Ramos (cell line): ENCODE measurements around the gene MCUB.
"Not testable (repeated sequence)": the region's sequence is repeated elsewhere in the genome, so short reads cannot be mapped to it uniquely, and the experiment has no call there.

Experiments used
- in situ Hi-C: fragments of 300-500 bp; cut with MboI; formaldehyde crosslinking; loops from one replicate; pipeline ENCODE4 v1.14.3; 2022; ENCODE audit warnings: low sequenced_read_pairs; ENCODE audit not compliant: unreplicated experiment

MCUB gene, protein sequence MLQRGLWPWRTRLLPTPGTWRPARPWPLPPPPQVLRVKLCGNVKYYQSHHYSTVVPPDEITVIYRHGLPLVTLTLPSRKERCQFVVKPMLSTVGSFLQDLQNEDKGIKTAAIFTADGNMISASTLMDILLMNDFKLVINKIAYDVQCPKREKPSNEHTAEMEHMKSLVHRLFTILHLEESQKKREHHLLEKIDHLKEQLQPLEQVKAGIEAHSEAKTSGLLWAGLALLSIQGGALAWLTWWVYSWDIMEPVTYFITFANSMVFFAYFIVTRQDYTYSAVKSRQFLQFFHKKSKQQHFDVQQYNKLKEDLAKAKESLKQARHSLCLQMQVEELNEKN

DNA sequence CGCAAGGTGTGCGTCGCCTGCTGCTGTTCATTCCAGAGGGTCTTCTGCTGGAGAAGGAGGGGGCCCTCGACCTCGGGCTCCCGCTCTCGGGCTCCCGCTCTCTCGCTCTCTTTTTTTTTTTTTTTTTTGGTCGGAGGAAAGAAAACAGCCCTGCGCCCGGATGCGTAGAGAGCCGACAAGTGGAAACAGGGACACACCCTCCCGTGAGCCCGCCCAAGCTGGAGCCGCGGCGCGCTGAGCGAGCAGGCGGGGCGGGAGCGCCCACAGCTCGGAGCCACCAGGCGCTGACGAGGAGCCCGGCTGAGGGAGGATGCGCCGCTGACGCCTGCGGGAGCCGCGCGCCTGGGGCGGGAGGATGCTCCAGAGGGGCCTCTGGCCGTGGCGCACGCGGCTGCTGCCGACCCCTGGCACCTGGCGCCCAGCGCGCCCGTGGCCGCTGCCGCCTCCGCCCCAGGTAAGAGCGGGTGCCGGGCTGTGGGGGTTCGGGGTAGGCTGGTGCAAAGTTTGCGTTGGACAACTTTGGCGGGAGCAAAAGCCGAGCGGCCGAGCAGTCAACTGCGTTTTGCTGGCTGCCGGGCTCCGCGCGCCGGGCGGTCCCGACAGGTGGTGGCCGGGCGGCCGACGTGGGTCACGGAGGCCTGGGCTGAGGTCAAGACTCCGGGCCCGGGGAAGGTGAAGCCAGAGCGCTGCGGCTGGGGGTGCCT is at the start of gene MCUB:
MCUB (plus strand) TSS at position 264 of the 704 bp plus-strand sequence; CDS start at position 356, 92 bp downstream.
- in situ Hi-C loops: no loop called here

DNA sequence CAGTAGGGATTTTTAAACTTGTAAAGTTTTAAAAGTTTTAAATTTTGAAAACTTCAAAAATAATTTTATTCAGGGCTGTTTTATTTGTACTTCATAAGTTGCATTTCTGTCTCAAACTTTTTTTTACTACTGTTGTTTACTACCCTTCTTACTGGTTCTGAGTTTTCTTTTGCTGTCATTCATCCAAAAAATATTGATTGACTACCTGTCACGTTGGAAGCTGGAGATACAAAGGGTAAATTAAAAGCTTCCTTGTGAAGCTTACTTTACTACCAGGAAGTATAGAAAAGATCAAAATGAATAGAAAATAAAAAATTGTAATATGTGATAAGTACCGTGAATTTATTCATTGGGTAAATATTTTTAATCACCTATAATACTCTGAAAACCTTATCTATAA is 49.4 kb upstream of the MCUB start:
- in situ Hi-C loops: no loop called here

DNA sequence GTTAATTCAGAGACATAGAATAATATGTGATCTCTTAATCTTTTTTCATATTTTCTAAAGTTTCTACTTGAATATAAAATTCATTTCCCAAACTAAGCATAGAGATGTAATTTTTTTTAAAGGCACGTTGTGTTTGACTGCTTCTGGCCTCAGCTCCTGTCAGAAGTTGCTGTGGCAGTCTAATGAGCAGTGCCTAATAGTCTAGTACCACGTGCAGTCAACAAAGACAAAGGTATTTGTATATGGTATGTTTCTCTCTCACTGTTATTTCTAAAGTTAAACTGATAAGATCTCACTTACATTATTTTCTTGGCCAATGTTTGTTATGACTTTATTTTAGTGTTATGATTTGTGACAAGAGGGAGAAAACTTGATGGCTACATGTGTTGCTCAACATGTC is 48.6 kb upstream of the MCUB start:
- in situ Hi-C loops: no loop called here

DNA sequence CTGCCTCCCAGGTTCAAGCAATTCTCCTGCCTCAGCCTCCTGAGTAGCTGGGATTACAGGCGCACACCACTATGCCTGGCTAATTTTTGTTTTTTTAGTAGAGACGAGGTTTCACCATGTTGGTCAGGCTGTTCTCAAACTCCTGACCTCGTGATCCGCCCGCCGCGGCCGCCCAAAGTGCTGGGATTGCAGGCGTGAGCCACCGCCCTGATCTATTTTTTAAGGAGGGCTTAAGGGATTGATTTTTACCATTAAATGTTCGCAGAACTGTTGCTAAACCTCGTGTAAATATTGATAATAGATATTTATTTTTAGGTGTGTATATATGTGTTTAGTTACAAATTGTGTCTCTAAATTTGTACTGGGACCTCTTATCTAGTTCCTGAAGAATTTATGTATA is 46.7 kb upstream of the MCUB start:
- in situ Hi-C loops: not testable (repeated sequence)

DNA sequence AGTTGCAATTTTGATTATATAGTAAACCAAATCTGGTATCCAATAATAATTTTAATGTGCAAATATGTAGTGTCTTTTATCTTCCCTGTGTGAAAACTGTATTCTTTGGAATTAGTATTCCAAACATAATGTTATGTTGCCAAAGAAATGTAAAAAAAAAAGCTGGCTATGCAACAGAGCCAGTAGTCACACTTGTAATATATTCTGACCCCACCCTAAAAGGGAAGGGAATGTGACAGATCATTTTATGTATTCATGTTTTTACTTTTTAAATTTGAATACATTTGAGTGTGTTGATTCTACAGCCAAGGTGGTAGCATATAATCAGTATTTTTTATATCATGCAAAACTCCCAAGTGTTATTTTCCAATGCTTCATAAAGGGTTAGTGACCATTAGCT is 27.9 kb upstream of the MCUB start:
- in situ Hi-C loops: no loop called here

DNA sequence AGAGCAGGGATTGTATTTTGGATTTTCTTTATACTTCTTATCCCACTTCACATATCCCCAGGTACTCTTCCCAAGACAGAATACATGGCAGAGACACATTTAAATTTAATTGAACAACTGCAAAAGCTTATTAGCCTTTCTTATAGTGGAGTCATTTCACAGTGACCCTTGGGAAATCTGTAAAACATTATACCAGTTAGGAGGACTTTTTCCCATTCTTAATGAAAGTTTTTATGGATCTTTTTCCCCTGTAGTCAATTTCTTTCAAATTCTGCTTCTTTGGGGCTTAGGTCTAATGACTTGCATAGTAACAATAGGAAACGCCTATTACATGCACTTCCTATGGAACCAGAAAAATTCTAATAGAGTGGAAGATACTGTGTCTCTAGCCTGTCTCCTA is 14.6 kb upstream of the MCUB start:
- in situ Hi-C loops: no loop called here

DNA sequence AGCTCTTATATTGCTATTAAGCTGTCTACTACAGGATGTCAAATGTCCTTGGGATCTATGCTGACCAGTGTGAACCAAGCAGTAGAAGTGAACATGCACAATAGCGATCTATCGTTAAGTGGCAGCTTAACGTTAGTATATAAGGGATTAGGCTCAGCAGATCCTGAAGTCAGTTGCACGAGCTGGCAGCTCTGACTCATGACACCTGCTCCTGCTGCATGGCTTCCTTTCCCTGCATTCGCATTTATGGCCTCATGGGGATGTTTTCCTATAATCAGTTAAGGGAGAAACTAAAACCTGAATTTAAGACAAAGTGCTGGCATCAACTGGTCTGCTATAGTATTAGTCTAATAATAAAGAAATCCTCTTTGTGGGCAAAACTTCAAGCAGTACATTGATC is 12.7 kb upstream of the MCUB start:
- in situ Hi-C loops: no loop called here

DNA sequence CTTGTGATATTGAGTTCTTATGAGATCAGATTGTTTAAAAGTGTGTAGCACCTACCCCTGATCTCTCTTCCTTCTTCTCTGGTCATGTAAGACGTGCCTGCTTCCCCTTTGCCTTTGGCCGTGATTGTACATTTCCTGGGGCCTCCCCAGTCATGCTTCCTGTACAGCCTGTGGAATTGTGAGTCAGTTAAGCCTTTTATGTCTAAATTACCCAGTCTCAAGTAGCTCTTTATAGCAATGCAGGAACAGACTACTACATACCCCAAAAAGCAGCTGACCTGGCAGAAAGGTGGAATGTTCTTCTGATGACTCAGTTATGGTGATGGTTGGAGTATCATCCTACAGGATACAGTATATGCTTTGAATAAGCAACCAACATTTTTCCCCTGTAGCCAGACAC is 11.4 kb upstream of the MCUB start:
- in situ Hi-C loops: no loop called here

DNA sequence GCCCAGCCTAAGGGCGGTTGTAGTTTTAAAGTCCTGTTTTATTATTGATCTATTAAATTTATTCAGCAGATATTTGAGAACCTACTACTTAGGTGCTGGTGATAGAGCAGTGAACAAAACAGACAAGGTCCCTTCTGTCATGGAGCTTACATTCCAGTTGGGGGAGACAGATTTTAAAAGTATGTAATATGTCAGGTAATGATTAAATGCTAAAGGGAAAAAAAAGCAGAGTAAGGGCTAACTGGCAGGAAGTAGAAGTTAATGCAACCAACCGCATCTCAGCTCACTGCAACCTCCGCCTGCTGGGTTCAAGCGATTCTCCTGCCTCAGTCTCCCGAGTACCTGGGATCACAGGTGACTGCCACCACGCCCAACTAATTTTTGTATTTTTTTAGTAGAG is 7.8 kb upstream of the MCUB start:
- in situ Hi-C loops: no loop called here

DNA sequence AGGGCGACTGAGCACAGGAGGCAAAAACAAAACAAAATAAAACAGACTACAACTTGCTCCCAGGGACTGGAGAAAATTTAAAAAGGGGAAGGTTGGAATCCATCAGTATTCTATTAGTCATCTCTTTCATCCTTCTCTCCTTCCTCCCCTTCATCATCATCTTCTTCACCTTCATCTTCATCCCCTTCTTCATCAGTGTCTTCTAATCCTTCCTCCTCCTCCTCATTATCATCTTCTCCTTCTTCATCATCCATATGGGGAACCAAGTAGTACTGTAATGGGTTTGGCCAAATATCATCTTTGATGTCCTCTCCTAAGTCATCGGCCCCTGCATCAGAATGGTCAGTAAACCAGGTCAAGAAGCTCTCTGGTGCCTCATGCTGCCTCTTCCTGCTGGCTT is 6.9 kb upstream of the MCUB start:
- in situ Hi-C loops: no loop called here

DNA sequence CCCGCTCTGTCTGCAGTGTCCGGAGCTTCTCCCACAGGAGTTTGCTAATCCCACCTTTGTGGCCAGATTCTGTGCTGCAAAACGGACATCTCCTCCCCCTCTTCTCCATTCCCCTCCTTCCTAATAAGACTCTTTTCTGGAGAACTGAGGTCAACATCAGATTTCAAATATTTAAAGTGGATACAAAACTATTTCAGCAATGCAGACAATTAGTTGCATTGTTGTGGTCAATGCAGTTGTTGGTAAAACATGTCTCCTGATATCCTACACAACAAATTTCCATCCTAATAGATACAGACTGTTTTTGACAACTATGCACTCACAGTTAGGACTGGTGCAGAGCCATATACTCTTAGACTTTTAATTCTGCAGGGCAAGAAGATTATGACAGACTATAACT is 5.1 kb upstream of the MCUB start:
- in situ Hi-C loops: no loop called here

DNA sequence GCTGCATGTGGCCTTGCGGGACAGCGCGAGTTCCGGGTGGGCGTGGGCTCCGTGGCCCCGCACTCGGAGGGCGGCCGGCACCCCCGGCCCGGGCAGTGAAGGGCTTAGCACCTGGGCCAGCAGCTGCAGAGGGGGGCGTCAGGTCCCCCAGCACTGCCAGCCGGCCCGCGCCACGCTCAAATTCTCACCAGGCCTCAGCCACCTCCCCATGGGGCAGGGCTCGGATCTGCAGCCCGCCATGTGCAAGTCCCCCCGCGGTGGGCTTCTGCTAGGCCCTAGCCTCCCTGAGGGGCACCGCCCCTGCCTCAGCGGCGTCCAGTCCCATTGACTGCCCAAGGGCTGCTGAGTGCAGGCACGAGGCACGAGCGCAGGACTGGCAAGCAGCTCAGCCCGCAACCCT is 2.6 kb upstream of the MCUB start:
- in situ Hi-C loops: no loop called here

DNA sequence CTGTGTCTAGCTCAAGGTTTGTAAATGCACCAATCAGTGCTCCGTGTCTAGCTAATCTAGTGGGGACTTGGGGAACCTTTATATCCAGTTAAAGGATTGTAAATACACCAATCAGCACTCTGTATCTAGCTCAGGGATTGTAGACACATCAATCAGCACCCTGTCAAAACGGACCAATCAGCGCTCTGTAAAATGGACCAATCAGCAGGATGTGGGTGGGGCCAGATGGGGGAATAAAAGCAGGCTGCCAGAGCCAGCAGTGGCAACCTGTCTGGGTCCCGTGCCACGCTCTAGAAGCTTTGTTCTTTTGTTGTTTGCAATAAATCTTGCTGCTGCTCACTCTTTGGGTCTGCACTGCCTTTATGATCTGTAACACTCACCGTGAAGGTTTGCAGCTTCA is 2.0 kb upstream of the MCUB start:
- in situ Hi-C loops: not testable (repeated sequence)

DNA sequence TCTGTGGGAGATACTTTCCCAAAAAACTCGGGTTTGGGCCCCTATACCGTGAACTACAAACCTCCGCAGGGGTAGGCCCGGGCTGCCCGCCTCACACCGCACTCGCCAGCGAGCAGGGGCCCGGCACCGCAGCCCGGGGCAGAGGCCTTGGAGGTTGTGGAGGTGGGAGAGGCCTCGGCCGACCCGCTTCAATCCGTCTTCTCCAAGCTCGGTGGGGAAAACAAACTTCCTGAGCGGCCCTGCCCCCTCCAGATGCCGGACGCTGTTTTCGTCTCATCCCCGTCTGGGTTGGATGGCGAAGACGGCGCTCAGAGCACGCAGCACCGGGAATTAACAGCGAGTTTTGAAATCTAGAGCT is 442 bp upstream of the MCUB start:
- in situ Hi-C loops: no loop called here

DNA sequence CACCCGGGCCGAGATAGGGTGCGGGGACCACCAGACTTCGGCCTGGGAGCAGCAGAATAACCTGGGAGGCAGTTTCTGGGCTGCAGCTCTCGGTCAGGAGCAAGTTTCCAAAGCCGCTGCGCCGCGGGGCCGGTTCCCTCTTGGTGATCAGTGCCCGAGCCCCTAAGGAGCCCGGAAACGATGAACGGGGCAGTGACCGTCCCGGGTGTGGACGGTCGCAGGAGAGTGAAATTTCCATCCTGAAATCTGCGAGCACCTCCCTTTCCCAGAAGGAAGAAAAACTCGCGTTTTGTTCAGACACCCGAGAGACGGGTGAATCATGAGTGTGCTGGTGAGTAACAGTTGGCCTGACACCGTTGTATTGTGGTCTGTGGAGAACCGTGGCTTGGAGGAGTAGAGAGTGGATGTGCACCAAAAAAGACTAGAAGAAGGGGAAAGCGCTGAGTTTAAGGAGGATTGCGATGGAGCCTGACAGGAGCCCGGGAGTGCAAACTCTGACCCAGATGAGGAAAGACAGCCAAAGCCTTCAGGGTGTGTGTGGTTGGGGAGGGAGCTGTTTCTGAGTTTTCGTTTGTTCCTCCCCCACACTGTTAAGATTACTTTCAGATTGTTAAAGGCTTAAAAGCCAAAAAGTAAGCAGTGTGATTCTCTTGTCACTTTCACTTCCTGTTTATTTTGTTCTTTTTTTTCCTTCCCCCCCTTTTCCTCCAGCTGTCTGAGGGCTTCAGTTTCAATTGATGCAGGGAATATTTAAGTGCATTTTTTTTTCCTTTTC is 828 bp downstream of the MCUB start:
- in situ Hi-C loops: no loop called here

DNA sequence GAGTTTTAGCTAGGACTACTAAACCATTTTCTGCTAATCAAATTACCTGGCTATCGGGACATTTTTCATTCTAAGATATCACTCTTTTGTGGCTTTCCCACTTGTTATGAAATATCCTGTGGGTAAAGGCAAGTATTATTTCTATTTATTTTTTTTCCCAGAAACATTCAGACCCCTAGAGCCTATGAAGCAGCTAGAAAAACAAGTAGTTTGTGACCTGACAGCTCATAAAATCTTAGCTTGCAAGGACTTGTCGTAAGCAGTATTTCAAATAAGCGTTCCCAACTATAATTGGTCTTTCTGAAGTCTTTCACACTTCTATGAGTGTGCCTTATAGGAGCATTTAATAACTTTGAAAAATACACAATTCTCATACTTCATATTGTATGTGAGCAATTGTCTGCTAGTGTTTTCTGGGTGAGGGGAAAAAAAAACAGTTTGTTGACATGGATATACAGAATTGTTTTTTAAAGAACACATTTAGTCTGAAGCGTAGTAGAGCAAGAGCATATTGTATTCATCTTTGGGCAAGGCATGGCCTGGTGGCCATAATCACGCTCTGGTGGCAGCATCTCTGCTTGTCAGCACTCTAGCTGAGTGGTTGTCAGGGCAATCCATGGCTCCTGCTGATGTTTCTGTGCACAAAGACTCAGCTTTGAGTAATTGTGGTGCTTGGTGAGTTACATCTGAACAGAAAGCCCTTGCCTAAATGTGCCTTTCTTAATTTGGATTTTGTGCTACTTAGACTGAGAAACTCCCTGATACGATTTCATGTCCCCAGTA is 2.6 kb downstream of the MCUB start:
- in situ Hi-C loops: no loop called here

DNA sequence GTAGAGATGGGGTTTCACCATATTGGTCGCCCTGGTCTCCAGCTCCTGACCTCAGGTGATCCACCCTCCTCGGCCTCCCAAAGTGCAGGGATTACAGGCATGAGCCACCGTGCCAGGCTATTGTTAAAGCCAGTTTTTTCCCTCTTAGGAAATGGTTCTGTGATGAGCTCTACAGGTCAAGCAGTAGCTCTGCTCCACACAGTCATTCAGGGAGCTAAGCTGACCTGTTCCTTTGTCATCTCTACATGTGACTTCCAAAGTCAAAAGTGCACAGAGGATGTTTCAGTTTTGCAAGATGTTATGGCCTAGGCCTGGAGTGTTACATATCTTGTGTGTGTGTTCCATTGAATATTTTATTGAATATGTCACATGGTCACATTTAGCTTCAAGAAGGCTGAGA is 11.4 kb downstream of the MCUB start:
- in situ Hi-C loops: no loop called here

DNA sequence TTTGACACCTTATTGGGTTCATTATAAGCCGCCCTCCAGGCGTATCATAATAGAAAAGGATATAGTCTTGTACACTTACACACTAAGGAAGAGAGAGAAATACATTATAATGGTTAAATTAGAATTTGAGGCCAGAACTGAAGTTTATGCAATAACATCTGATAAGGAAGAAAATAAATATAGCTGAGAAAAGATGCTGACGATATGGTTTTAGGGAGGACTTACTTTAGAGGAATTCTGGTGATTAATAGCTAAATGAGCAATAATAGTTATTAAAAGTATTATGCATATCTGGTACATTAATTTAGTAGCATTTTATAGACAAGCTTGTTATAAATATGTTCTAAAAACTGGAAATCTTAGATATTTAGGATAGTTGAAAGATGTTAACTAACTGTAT is 12.1 kb downstream of the MCUB start:
- in situ Hi-C loops: no loop called here

DNA sequence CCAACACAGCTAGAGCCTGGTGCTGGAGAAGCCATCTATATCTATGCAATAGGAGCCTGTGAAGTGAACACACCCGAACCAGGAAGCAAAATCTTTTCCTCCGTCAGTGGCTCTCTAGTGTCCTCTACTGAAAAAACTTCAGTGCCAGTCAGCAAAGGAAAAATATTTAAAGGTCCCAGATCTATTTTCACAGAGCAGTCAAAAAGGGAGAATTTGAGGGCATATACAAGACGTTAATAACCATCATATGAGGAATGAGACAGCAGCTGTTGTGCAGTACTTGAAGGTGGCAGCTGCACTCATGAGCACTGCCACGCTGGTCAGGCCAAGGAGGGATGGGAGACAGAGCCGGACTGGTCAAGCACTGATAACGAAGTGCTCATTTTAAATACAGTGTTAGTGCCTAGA is 14.4 kb downstream of the MCUB start:
- in situ Hi-C loops: no loop called here

DNA sequence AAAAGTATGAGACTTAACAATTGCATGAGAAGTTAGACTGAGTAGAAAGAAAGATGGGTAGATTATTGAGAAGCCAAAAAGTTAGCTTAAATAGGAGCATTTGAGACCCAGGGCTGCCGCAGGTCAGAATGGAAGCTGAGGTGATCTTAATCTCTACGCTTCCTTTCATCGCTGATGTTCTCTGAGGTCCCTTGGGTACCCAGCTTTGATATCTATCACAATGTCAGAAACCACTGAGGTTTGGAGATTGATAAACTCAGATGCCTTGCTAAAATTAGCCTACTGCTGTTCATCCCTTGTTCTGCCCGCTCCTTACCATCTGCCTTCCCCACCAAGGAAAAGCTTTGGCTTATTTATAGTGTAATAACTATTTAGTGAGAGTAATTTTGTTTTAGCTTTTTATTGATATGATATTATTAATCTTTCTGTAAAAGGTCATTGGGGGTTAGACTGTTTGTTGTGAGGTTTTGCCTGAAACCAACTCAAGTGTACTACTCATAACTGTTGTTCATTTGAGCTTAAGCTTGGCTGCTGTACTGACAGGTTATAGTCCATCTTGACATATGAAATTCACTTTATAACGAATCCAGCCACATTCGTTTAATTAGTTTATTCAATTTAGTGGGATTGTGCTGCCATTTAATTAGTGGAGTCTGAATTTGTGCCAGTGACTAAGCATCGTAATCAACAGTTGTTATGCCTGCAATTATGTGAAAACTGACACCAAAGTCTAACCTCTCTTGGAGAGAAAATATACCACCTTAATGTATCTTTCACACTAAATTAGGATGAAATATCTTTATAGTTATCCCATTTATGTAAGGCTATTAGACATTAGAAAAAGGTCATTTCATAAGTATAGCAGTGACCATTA is 15.1 kb downstream of the MCUB start:
- in situ Hi-C loops: no loop called here
